Heart right ventricle (tissue), 16 donors: ENCODE results near the gene CD22. TPM values are rescaled to one million over a fixed set of nuclear protein-coding genes. Genes with fewer than 3 reads are reported as not detected.

Source experiments
- ATAC-seq, 8 donors: fragments of 200-7000 bp; cut with Tn5 transposase; one replicate each; pipeline ENCODE4 v1.9.1; 2020; ENCODE audit warnings: mild to moderate bottlenecking in 8 of 8, moderate library complexity in 8 of 8, moderate number of reproducible peaks in 1 of 8
- DNase-seq, 2 donors: peaks; one replicate each; pipeline ENCODE4 v3.0.0-alpha.2; 2020
- H3K27ac ChIP-seq, 10 donors: fragments of 200-600 bp; sonication (generic) in 2 of 10; one replicate each; pipeline versions ENCODE4 v1.5.0 to v1.8.0; 2020 to 2022; ENCODE audit warnings: mild to moderate bottlenecking in 3 of 10
- H3K27me3 ChIP-seq, 7 donors: fragments of 200-600 bp; one replicate each; pipeline ENCODE4 v1.8.0; 2021 to 2022; ENCODE audit warnings: mild to moderate bottlenecking in 2 of 7
- H3K36me3 ChIP-seq, 9 donors: fragments of 200-600 bp; sonication (generic) in 1 of 9; one replicate each; pipeline versions ENCODE4 v1.5.0 to v1.8.0; 2020 to 2022; ENCODE audit warnings: mild to moderate bottlenecking in 2 of 9
- H3K4me1 ChIP-seq, 9 donors: fragments of 200-600 bp; sonication (generic) in 1 of 9; one replicate each; pipeline versions ENCODE4 v1.5.0 to v1.8.0; 2020 to 2022; ENCODE audit warnings: mild to moderate bottlenecking in 4 of 9
- H3K4me3 ChIP-seq, 10 donors: fragments of 200-600 bp; sonication (generic) in 2 of 10; one replicate each; pipeline versions ENCODE4 v1.5.0 to v1.8.0; 2020 to 2022; ENCODE audit warnings: mild to moderate bottlenecking in 7 of 10, moderate library complexity in 2 of 10
- H3K9me3 ChIP-seq, 11 donors: fragments of 200-600 bp in 10 of 11; sonication (generic) in 2 of 11; one replicate each; pipeline versions ENCODE4 v1.5.0 to v1.8.0; 2013 to 2022; ENCODE audit warnings: mild to moderate bottlenecking in 2 of 11, control low read depth in 1 of 11, moderate library complexity in 1 of 11
- CTCF ChIP-seq, 9 donors: fragments of 200-600 bp; sonication (generic) in 2 of 9; IDR thresholded peaks; one replicate each; pipeline versions ENCODE4 v1.5.0 to v1.8.0; 2021 to 2022; ENCODE audit warnings: antibody characterized with exemption in 9 of 9, mild to moderate bottlenecking in 5 of 9, moderate library complexity in 1 of 9
- WGBS, 2 donors: extraction: QIAGEN DNeasy Blood & Tissue Kit; methylation state at CpG; one replicate each; pipeline ENCODE4 v1.1.7; 2013; ENCODE audit warnings: inconsistent platforms in 1 of 2; 5-methylcytosine and 5-hydroxymethylcytosine counted together
- intact Hi-C, 10 donors: fragments of 100-400 bp; cut with DNase I; formaldehyde crosslinking; loops; one replicate each; pipeline versions ENCODE4 v1.11.1 to v1.14.2; 2022
- long read RNA-seq, 3 donors: library from polyadenylated mRNA; unstranded; transcript quantifications; one replicate each; pipeline ENCODE4 v2.0.0, GENCODE V29; 2020 to 2021
- polyA plus RNA-seq, 2 donors: library from polyadenylated mRNA; stranded (reverse); fragments of 200-250 nt; gene quantifications; one replicate each; pipeline ENCODE4 v1.2.3, GENCODE V29; 2013
- total RNA-seq, 10 donors: library from RNA; stranded (reverse); fragmentation: NEBNext Ultra II Directional in 3 of 10; extraction: Animal tissue kit (Norgen Biotek cat#: 25700) in 3 of 10; gene quantifications; one replicate each; pipeline versions ENCODE4 v1.2.1 to v1.2.4, GENCODE V29; 2021 to 2023
- donor health status: Arrhythmogenic right ventricular cardiomyopathy.
- donor health status: ischemic (EF 13 %, LVEDD 7.1; RV severe dilation, severe dysfunction).
- donor health status: healthy with polysubstance abuse.
- donor health status: DM: no; HTN: yes; CAD: no.
- donor health status: DM: no; HTN: no; CAD: no.
- donor health status: ischemic (EF 25% LVEDD 6.9; RV normal size, moderate dysfunction).
- donor health status: ischemic (EF 25% LVEDD 5.7; RV mildly dilated, moderate dysfunction).
- donor health status: healthy.
- donor health status: DM: yes; HTN: yes; CAD: no.
- donor health status: Ischemic cardiomyopathy.
- donor health status: ischemic (EF 35%, LVEDD 5.7; RV mildly dilated, moderate dysfunction).
- donor health status: nonischemic (EF 11% LVEDD 7.7; RV severe dilation, severe dysfunction).
- donor health status: DM: yes; HTN: yes; CAD: no.
- donor health status: PGD.
- donor health status: ischemic (EF 29% LVEDD 5.4; RV normal size, mild dysfunction).
- donor health status: nonischemic (EF 23%, LVEDD 6.1; RV moderate dilation, normal function).

CD22 gene
- total RNA-seq = 1 to 10 TPM in 1 of 10 donors, under 1 TPM in 7, not detected in 2; 0.22 to 1.6 (median 0.49) TPM
- under 1 TPM; 0.07 to 0.12 TPM for polyA plus RNA-seq
- long read RNA-seq, donor 1 = 0 reads
- long read RNA-seq, donor 2 = 0 reads
- long read RNA-seq, donor 3 = 0 reads

DNA sequence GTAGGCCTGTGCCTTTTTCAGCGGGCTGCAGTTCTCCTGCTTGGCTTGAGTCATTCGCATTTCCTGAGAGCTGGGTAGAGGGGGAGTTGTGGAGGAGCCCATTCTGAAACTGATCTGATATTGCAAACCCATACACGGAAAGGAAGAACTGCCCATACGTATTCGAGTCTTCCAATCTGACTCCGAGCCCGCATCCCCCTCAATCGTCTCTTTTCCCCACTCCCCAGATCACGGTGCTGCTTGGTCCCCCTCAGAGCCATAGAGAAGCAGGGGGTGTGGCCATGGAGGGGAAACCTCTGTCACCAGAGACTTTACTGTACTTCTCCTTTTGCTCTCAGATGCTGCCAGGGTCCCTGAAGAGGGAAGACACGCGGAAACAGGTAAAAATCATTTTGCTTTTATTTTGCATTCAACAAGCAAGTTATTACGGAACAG is at the start of gene CD22:
Gene CD22, plus strand, starts transcription at position 337 of the 435 bp plus-strand sequence. CDS start 2,854 bp downstream, outside the sequence.
- H3K4me3 ChIP-seq = no peak within 1 kb of the TSS
- ATAC-seq (no peak), DNase-seq (no peak)
- H3K4me1 ChIP-seq = peaks cover 0 to 10% (median 0%) of the 10 kb centered on the region in 9 donors
- no peaks in the 10 kb centered on the region for H3K9me3 ChIP-seq
- intact Hi-C loops = no loop called here
- TF ChIP-seq CTCF (IDR thresholded peaks at IDR 0.05) = no peak
- no peak within 1 kb of the TSS for H3K27ac ChIP-seq
- H3K27me3 ChIP-seq = peaks cover 0 to 50% (median 32%) of the 10 kb centered on the region in 7 donors
- WGBS, 2 donors = 74 to 79% methylated on average over 12 of the region's 12 CpGs
- no peaks in the 10 kb centered on the region for H3K36me3 ChIP-seq

GRCh38 chr19:35279374-35279773 is 49.6 kb upstream of the CD22 start:
- H3K36me3 ChIP-seq = peaks cover 0 to 58% (median 23%) of the 10 kb centered on the region in 9 donors
- WGBS, 2 donors = 80 to 91% methylated on average over 11 of the region's 11 CpGs
- ATAC-seq = no peak

DNA sequence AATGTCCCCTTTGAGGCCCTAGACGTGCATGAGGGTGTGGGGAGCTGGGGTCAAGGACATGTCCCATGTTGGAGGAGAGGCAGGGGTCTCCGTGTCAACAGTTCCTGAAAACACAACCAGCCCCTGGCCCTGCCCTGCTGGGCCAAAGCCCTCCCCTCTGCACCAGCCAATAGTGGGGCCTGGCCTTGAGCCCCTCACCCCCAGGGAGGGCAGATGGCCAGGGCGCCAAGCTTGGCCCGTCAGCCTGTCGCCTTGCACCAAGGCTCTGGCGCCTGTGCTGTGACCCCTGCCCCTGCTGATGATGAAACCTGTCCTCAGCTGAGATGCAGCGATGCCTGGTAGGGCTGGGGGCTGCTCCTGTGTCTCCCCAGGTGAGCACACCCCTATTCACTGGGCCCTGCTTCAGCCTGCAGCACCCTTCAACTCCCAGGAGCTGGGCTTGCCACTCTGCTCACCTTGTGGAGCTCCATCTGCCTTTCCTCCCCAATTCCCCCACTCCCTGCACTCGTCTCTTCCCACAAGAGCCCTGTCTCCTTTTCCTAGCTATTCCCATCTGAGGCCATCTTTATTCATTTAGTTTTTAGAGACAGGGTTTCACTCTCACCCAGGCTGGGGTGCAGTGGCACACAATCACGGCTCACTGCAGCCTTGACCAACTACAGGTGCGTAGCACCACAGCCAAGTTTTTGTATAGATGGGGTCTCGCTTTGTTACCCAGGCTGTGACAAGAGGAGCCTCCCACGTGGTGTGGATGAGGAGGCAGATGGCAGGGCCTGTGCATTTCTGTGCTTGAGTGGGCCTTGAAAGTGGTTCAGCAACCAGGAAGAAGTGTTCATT is 48.8 kb upstream of the CD22 start:
- Histone ChIP-seq H3K27ac (no peak overlapping the region), H3K9me3 (no peaks in the 10 kb centered on the region), H3K36me3 (peaks cover 0 to 50% (median 23%) of the 10 kb centered on the region in 9 donors), H3K27me3 (peaks cover 0 to 15% (median 0%) of the 10 kb centered on the region in 7 donors), H3K4me3 (no peak overlapping the region), H3K4me1 (peaks cover 0 to 20% (median 0%) of the 10 kb centered on the region in 9 donors)
- 61 to 67% methylated on average over 12 of the region's 12 CpGs for WGBS, 2 donors
- DNase-seq = no peak
- intact Hi-C loops = loop anchor here in 1 of 10 donors (10.0 kb wide), 1 partner anchor 215 kb away; the partner anchor contains the start of gene KRTDAP
- no peak for TF ChIP-seq CTCF (IDR thresholded peaks at IDR 0.05)
- peak in 1 of 8 donors; percentile 16 for ATAC-seq

More at GRCh38 chr19:35279374-35279773, 49.6 kb upstream of the CD22 start:
- Histone ChIP-seq H3K27ac (no peak overlapping the region), H3K27me3 (peaks cover 0 to 15% (median 0%) of the 10 kb centered on the region in 7 donors), H3K9me3 (no peaks in the 10 kb centered on the region), H3K4me3 (no peak overlapping the region), H3K4me1 (peaks cover 0 to 17% (median 0%) of the 10 kb centered on the region in 9 donors)
- intact Hi-C loops = loop anchor here in 1 of 10 donors (10.0 kb wide), 1 partner anchor 215 kb away; the partner anchor contains the start of gene KRTDAP
- DNase-seq = no peak
- TF ChIP-seq CTCF (IDR thresholded peaks at IDR 0.05) = no peak

- peak overlapping the region in 1 of 10 donors; percentile 20 for H3K27ac ChIP-seq
- TF ChIP-seq CTCF (IDR thresholded peaks at IDR 0.05) = no peak
- 64 to 66% methylated on average over 4 of the region's 4 CpGs for WGBS, 2 donors
- intact Hi-C loops = no loop called here
- peaks cover 0 to 39% (median 23%) of the 10 kb centered on the region in 9 donors for H3K36me3 ChIP-seq
- DNase-seq = no peak
- no peaks in the 10 kb centered on the region for H3K9me3 ChIP-seq
- peaks cover 0 to 20% (median 0%) of the 10 kb centered on the region in 9 donors for H3K4me1 ChIP-seq
- no peak for ATAC-seq
- H3K27me3 ChIP-seq = peaks cover 0 to 15% (median 0%) of the 10 kb centered on the region in 7 donors
- H3K4me3 ChIP-seq = no peak overlapping the region
Observed at GRCh38 chr19:35281303-35281702, 47.7 kb upstream of the CD22 start.
